Measurements from ENCODE around the gene FOXO1. TPM values are rescaled to one million over a fixed set of nuclear protein-coding genes. Genes with fewer than 3 reads are reported as not detected.

FOXO1 gene
- total and polyA plus RNA-seq, 9 of the 15 experiments (the other 6 are each of a cell fraction or from before 2014, with no cell fraction given): 0.04 to 0.73 (median 0.20) TPM

- no peak overlapping the region for H3K27ac ChIP-seq (ENCODE audit: extremely low read depth, low read depth, low read length)
- FAIRE-seq (no peak), DNase-seq (ENCODE audit: extremely low read depth in 1 of 4, low spot score in 3 of 4) (no peak), ATAC-seq (0 out of 3 replicates have a peak, but pooled peaks have one; percentile 41)
- H3K79me2 ChIP-seq (ENCODE audit: control insufficient read depth, insufficient read depth, low read length): no peaks in the 10 kb centered on the region
- POLR2A ChIA-PET: interaction anchor here (0.8 kb wide), 1 partner anchor 27 kb away, joined by 3 read pairs; no protein-coding TSS in a partner anchor
- no TSS peak for BruUV-seq (replicated peaks)
- CTCF ChIA-PET (ENCODE audit: low intra/inter-chr PET ratio): no interaction called here
- no peaks in the 10 kb centered on the region for H3K9me1 ChIP-seq (ENCODE audit: control insufficient read depth, insufficient read depth, low read length)
- intact Hi-C loops (cut with micrococcal nuclease) (no loop called here), in situ Hi-C loops (cut with MboI) (no loop called here)
- 0% methylated on average over 11 of the region's 15 CpGs for WGBS (ENCODE audit: insufficient coverage, low coverage, missing lambda C conversion rate)
- no peaks in the 10 kb centered on the region for H3K9me3 ChIP-seq (replicated peaks; ENCODE audit: control insufficient read depth, insufficient read depth, low read depth, low read length)
- peaks cover 6 to 45% of the 10 kb centered on the region in 2 experiments; a peak in 3 of 5 replicates for H3K27me3 ChIP-seq (ENCODE audit: control insufficient read depth in 2 of 2, insufficient read depth in 2 of 2, low read length in 2 of 2)
- H3K36me3 ChIP-seq (ENCODE audit: control insufficient read depth, insufficient read depth, low read length): no peaks in the 10 kb centered on the region
- no peaks in the 10 kb centered on the region for H3K4me1 ChIP-seq (replicated peaks in 1 of 2; ENCODE audit: control insufficient read depth in 2 of 2, insufficient read depth in 2 of 2, low read length in 2 of 2)
- H3K4me3 ChIP-seq: no peak overlapping the region
- H2AFZ ChIP-seq (ENCODE audit: low read depth, low read length): no peak overlapping the region
- H3K9ac ChIP-seq (ENCODE audit: insufficient read depth in 1 of 2, low read depth in 2 of 2, low read length in 2 of 2): no peak overlapping the region
- no peak overlapping the region for H3K4me2 ChIP-seq (ENCODE audit: insufficient read depth, low read length)
- H4K20me1 ChIP-seq (replicated peaks; ENCODE audit: control insufficient read depth, insufficient read depth, low read length): 0 out of 2 replicates have a peak, but pooled peaks cover 5% of the 10 kb centered on the region
- TF ChIP-seq BHLHE40 (IDR thresholded peaks at IDR 0.05; ENCODE audit: low read length): no peak
- 0 out of 2 replicates have a peak, but pooled peaks have one; percentile 12 for TF ChIP-seq PKNOX1 (IDR thresholded peaks at IDR 0.05)
- no peak for TF ChIP-seq NCOA4 (IDR thresholded peaks at IDR 0.05; ENCODE audit: partially characterized antibody)
- TF ChIP-seq CBX8 (IDR thresholded peaks at IDR 0.05; ENCODE audit: borderline replicate concordance, extremely low read depth, low read depth, low read length, poor library complexity, severe bottlenecking): no peak
- no peak for TF ChIP-seq L3MBTL2 (IDR thresholded peaks at IDR 0.05)
- TF ChIP-seq PHF20 (IDR thresholded peaks at IDR 0.05; ENCODE audit: partially characterized antibody): no peak
- TF ChIP-seq ZNF184 (CRISPR knock-in tag; IDR thresholded peaks at IDR 0.05): no peak
Measured at GRCh38 chr13:40564342-40565001, 102.0 kb downstream of the FOXO1 start.
